Suppressor macrophage (primary cell): ENCODE results near the gene TCF21.

Source experiments
- DNase-seq, 4 experiments: peaks; one replicate each; pipeline ENCODE4 v3.0.0-alpha.2; 2020 to 2022

Gene TCF21

DNA sequence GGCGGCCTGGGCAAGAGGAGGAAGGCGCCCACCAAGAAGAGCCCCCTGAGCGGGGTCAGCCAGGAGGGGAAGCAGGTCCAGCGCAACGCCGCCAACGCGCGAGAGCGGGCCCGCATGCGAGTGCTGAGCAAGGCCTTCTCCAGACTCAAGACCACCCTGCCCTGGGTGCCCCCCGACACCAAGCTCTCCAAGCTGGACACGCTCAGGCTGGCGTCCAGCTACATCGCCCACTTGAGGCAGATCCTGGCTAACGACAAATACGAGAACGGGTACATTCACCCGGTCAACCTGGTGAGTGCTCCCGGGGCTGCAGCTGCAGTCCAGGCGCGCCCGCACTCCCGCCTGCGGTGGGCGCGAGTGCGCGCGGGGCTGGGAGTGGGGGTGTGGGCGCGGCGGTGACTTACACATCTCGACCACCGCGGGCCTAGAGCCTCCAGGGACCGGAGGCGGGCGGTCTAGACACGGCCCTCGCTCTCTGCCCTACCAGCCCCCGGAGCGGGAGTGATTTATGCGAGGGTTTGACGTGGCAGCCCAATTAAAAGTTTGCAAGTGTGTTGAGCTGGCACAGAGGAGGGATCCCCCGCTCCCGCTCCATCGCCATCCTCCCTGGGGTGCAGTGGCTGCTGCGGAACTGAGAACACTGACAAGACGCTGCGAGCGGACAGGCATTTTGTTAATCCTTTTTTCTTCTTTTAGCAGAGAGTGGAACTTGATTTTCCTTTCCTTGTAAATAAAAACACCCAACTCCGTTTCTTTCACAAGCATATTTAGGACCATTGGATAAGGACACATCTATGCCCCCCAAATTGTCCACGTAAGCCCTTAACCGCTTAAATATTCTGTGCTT lies 867 bp downstream of the TCF21 start:
- no peak for DNase-seq

DNA sequence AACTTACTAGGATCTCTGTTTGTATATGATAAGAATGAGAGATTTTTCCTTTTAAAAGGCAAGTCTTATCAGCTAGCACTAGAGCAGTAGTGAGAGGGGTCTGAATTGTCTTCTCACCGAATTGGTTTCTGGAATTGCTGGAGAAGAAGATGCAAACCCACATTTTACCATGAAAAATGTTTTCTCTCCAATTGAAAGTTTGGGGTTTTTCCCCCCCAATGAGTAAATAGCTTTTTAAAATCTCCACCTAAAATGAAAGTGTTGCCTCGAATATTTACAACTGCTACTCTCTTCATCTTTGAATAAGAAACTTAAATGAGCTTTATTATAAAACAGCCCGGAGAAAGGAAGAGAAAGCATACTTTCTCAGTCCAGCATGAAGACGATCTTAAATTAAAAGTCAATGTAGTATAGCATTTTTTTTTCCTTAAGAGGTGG lies 1.8 kb downstream of the TCF21 start:
- DNase-seq, result no peak

DNA sequence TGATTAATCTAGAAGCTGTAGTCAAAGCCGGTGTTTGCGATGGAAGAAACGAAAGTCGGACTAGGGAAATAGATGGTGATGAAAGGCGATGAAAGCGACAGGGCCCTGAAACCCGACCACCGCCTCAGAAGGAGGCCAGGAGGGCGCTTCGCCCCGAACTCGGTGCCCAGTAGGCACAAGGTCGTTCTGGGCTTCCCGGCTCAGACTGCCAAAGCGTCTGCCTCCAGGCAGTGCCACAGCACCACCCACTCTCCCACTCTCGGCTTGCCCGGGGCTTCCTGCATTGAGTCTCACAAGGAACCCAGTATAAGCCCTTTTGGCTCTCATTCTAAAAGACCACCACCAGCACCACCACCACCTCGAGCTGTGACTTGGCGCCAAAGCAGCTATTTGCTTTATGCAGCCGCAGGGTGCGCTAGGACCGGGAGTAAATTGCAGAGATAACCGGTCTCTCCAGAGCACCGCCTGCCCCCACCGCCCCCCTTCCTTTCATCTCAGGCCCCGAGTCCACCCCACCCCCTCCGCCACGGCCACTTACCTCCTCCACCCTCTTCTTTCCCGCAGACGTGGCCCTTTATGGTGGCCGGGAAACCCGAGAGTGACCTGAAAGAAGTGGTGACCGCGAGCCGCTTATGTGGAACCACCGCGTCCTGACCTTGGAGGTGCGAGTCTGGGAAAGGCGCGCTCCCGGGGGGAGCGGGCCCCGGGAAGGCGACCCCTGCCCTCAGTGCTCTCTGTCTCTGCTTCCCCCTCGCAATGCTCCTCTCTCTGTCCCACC lies 2.4 kb downstream of the TCF21 start:
- DNase-seq, result peak in 3 of 4 experiments; percentile 17 to 46 (median 31)

GRCh38 chr6:133891927-133892812 lies 3.3 kb downstream of the TCF21 start:
- DNase-seq, result no peak

DNA sequence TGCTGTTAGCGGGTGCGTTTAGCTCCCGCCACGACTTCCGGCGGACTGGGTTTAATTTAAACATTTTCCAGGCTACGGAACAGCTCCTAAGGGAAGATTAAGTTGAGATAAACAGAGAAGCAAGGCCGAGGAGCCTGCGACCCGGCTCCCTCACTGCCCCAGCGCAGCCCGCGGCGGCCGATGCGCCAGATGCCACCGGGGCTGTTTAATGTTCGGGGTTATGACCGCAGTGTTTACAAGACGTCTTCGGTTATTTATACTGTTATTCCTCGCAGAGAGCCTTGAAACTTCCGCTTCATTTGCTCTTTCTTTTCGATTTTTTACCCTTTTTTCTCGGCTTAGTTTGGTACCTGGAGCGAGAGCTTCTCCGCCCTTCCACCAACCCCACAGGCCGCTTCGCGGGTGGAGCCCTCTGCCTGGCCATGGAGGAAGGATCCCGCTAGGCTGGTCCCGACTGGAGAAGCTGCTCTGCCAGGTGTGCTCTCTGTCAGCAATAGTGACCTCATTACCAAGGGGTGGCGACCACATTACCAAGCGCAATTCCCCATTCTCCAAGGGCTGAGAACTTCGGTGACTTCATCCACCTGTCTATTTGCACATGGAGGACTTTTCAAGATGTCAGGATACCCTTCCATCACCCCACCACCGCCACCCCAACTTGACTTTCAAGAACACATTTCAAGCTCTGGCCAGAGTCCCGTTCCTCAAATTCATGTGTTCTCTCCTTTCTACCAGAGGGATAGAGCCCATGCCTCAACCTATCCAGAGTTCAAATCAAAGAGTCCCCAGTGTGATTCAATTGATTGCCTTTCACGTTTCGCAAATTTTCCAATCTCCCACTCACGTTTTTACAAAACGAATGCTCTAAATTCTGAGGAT lies 4.1 kb downstream of the TCF21 start:
- no peak for DNase-seq

DNA sequence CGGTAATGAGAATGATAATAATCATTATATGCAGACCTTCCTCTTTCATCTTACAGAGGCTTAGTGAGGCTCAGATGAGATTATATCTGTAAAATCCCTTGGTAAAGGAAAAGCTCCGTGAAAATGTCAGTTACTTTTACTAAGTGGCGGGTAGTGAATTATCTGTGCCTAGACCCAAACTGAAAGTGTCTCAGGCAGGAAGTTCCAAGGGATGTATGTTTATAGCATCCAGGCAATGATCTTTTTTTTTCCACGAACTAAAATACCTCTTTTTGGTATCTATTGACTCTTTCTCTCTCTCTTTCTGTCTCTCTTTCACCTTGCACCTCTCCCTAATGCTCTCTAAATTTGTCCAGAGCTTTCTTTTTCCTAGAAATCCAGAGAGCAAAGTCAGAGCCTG lies 5.0 kb downstream of the TCF21 start:
- no peak for DNase-seq

GRCh38 chr6:133894369-133894768 lies 5.5 kb downstream of the TCF21 start:
- no peak for DNase-seq

GRCh38 chr6:133894795-133895358 lies 6.0 kb downstream of the TCF21 start:
- DNase-seq, result no peak

DNA sequence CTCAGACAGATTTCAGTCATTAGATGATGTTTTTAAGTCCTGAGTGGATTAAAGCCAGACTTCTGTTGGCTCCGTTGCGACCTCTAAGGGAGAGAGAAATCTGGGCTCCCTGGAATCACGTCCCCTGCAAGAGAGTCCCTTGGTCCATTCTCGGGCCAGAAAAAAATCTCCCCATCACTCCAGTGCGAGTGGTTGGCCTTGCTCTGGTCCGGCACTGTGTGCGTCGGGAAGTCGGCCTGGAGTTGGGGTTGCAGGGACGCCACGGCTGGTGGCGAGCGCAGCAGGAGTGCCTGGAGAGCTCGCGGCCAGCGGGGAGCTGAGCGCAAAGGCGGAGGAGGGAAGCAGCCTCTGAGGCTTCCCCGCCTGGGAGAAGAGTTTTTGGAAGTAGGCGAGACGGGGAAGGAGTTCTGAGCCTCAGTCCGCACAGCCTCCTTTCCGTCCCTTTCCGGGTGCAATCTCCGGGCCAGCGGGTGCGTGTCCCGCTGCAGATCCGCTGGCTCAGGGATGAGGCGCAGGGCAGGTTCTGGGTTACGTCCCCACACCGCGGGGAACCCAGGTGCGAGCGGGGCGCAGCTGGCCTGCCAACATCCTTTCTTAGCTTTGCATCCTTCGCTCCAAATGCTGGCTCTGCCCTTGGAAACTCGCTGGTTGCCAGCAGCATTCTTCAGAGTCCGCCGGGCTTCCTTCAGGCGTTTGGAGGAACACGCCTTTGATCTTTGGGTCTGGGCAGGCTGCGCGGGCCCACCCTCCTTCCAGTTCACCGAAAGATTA lies 6.8 kb downstream of the TCF21 start:
- no peak for DNase-seq

- no peak for DNase-seq
Observed at GRCh38 chr6:133896344-133896721, 7.4 kb downstream of the TCF21 start.

DNA sequence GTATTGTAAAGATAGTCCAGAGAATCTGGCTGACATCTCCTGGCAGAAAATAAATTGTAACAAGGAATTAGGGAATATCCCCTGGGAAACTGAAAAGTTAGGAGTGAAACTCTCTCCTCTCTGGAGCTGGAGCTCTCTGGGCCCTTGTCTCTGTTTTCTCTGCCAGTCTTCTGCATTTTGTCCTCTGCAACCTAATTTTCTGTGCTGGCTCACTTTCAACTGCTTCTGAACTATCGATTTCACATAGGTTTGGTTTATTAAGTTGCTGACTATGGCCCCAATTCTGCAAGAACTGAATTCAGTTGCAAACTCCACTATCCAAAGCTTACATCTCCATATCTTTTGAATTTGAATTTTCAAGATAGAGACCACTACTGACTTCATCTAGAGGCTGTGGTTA lies 9.3 kb downstream of the TCF21 start:
- no peak for DNase-seq

GRCh38 chr6:133899556-133899955 lies 10.6 kb downstream of the TCF21 start:
- no peak for DNase-seq

GRCh38 chr6:133903855-133904254 lies 14.9 kb downstream of the TCF21 start:
- no peak for DNase-seq

GRCh38 chr6:133906050-133906449 lies 17.1 kb downstream of the TCF21 start:
- peak; percentile 46 to 66 (median 60) for DNase-seq

- peak; percentile 79 to 91 (median 86) for DNase-seq
Observed at GRCh38 chr6:133916650-133917151, 27.8 kb downstream of the TCF21 start.

GRCh38 chr6:133917781-133918180 lies 28.9 kb downstream of the TCF21 start:
- DNase-seq, result no peak

DNA sequence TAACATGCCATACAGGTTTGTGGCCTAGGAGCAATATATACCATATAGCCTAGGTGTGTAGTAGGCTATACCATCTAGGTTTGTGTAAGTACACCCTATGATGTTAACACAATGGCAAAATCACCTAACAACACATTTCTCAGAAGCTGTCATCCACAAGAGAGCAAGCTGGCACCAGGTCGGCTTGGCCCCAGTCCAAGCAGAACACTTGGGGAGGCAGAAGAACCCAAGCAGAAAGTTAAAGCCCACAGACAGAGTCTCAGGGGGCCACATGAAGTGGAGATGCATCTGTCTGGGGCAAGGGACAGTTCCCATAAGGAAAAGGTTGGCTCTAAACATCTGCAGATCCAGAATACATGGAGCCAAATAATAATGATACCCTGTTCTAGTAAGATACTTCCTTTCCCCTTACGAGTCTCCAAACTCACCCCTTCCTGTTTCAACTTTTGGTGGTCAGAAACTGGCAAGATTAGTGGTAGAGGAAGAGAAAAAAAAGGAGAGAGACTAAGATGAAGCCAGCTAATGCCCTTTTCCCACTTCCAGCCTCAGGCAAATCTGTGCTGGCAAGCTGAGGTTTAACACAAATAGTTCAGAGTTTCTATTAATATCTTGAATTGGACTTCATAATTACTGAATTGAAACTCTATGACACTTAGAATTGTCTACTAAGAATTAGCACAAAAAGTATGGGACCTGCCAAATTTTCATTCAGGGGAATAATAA lies 29.5 kb downstream of the TCF21 start:
- DNase-seq, result no peak

DNA sequence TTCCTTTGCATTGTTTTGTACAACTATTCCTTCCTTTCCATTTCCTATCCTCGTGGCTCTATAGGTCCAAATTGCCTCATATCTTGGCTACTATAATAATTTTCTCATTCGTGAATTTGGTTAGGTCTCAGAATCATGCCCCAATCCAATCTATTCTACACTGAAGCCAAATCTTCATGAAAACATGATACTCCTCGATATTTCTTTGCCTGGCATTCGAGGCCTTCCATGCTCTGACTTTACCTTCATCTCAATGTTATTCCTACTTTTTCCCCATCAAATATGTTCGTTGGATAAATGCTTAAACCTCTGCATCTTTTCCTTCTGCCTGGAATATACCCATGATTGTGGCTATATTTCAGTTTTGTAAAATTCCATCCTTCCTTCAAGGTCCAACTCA lies 30.4 kb downstream of the TCF21 start:
- no peak for DNase-seq

DNA sequence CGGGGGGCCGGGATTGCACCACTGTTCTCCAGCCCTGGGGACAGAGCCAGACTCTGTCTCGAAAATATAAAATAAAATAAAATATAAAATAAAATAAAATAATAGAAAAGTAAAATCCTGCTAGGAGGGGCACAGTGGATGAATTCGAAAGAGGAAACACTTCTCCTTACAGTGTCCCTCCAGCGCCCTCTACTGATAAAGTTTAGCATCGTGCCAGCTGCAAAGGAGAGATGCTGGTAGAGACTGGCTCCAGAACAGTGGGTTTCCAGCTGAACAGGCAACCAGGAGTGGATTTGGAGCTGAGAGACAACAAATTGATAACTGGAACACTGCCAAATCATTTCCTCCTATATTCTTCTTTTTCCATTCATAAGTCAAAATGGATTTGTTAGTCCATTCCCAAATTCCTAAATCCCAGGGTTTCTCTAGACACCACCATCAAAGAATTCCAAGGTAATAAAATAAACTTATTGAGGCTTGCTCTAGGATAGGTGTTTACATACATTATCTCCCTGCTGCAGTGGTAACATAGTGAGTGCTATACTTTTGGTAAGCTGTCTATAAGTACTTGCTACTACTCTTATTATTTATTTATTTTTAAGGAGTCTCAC lies 32.4 kb downstream of the TCF21 start:
- DNase-seq, result peak; percentile 86 to 91 (median 88)
